Activated naive CD4-positive, alpha-beta T cell treated with anti-CD3 and anti-CD28 coated beads for 36 hours (primary cell): Measurements from ENCODE around the gene GPR21. TPM values are rescaled to one million over a fixed set of nuclear protein-coding genes. Genes with fewer than 3 reads are reported as not detected.

Experiments
- CTCF ChIA-PET: fragments of 350-600 bp; sonication (Branson Sonifier 250); formaldehyde crosslinking; loops from one replicate; lab custom pipeline; 2021; ENCODE audit warnings: antibody characterized with exemption; lab: Charles Lee
- DNase-seq: peaks from one replicate; pipeline ENCODE4 v3.0.0-alpha.2; 2020
- H3K27ac Mint-ChIP-seq: one replicate; pipeline ENCODE4 v1.8.0; 2021; ENCODE audit warnings: mild to moderate bottlenecking, mixed read lengths
- H3K27me3 Mint-ChIP-seq: one replicate; pipeline ENCODE4 v1.8.0; 2021; ENCODE audit warnings: low read depth, mixed read lengths
- H3K36me3 Mint-ChIP-seq: one replicate; pipeline ENCODE4 v1.8.0; 2021; ENCODE audit warnings: low read depth, mixed read lengths
- H3K4me1 Mint-ChIP-seq: one replicate; pipeline ENCODE4 v1.8.0; 2021; ENCODE audit warnings: low read depth, mixed read lengths
- H3K4me3 Mint-ChIP-seq: one replicate; pipeline ENCODE4 v1.8.0; 2021; ENCODE audit warnings: mild to moderate bottlenecking, moderate library complexity, mixed read lengths
- H3K9me3 Mint-ChIP-seq: one replicate; pipeline ENCODE4 v1.8.0; 2021; ENCODE audit warnings: mixed read lengths
- intact Hi-C: fragments of 100-400 bp; cut with micrococcal nuclease; formaldehyde crosslinking; loops from one replicate; pipeline ENCODE4 v1.15.1; 2023
- total RNA-seq, 2 experiments: library from RNA; stranded (reverse); gene quantifications; one replicate each; pipeline ENCODE4 v1.2.3, GENCODE V29; 2021

GPR21 gene
- total RNA-seq, 2 experiments from 2014 or later: 0.32 to 0.50 TPM

DNA sequence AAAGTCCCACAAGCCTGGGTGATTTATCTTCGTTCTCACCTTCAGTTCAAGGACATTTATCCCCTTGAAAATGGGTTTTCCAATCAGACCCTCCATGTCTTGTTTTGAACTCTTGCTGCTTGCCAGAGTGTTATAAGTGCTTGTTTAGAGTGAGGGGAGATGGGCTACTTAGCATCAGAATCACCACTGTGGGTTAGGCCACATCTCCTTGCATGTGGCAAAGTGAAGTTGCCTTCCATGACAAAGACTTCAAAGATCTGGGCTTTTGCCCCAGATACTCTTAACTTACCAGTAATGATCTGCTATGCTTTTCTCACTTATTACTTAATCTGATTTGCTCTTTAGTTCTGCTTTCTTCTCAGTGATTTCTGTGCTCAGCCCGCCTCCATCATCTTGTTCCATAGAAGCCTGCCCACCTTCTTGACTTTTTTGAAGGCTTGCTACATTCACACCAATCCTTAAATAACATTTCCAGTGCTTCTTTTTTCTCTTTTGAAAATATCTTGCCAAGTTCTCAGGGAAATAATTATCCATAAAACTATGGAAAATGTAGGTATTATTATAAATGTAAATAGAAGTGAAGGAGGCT, 39.0 kb downstream of the GPR21 start:
- CTCF ChIA-PET: interaction anchor here (1.1 kb wide), 1 partner anchor 277 kb away, joined by 3 read pairs; no protein-coding TSS in a partner anchor
- Mint-ChIP-seq H3K27ac (no peak overlapping the region), H3K4me3 (no peak overlapping the region), H3K27me3 (no peaks in the 10 kb centered on the region), H3K36me3 (peaks cover 10% of the 10 kb centered on the region), H3K4me1 (peaks cover 4% of the 10 kb centered on the region), H3K9me3 (no peaks in the 10 kb centered on the region)
- intact Hi-C loops: no loop called here
- no peak for DNase-seq

GRCh38 chr9:123073441-123073840, 40.0 kb downstream of the GPR21 start:
- Mint-ChIP-seq H3K9me3 (no peaks in the 10 kb centered on the region), H3K4me1 (peaks cover 4% of the 10 kb centered on the region), H3K27ac (no peak overlapping the region), H3K36me3 (peaks cover 10% of the 10 kb centered on the region), H3K27me3 (no peaks in the 10 kb centered on the region), H3K4me3 (no peak overlapping the region)
- DNase-seq: no peak
- intact Hi-C loops: no loop called here
- CTCF ChIA-PET: no interaction called here

GRCh38 chr9:123073991-123074422, 40.5 kb downstream of the GPR21 start:
- CTCF ChIA-PET: no interaction called here
- Mint-ChIP-seq H3K27ac (no peak overlapping the region), H3K27me3 (no peaks in the 10 kb centered on the region), H3K4me3 (no peak overlapping the region), H3K4me1 (peaks cover 3% of the 10 kb centered on the region), H3K9me3 (no peaks in the 10 kb centered on the region), H3K36me3 (peaks cover 14% of the 10 kb centered on the region)
- intact Hi-C loops: no loop called here
- DNase-seq: no peak

DNA sequence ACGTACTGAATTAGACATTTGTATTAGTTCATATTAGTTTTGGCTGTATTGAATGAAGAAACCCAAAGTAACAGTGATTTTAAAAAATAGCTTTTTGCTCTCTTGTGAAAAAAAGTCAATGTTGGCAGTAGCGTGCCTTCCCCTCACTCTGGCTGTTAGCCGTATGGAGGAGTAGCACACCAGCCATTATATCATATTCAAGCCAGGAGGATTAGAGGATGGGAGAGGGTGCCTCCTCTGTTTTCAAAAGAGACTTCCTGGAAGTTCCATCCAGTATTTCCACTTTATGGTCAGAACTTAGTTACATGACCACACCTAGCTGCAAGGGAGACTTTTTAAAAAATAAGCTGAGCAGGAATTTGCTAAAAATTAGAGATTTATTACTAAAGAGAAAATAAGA, 41.2 kb downstream of the GPR21 start:
- CTCF ChIA-PET: no interaction called here
- intact Hi-C loops: no loop called here

GRCh38 chr9:123080444-123080843, 47.0 kb downstream of the GPR21 start:
- H3K4me1 Mint-ChIP-seq: no peaks in the 10 kb centered on the region
- H3K27ac Mint-ChIP-seq: no peak overlapping the region
- no peaks in the 10 kb centered on the region for H3K9me3 Mint-ChIP-seq
- peaks cover 9% of the 10 kb centered on the region for H3K36me3 Mint-ChIP-seq
- CTCF ChIA-PET: interaction anchor here (1.0 to 4.2 kb wide), 4 partner anchors 10 to 609 kb away, joined by 3 to 35 read pairs (median 6); no protein-coding TSS in a partner anchor
- intact Hi-C loops: no loop called here
- no peak overlapping the region for H3K4me3 Mint-ChIP-seq
- no peak for DNase-seq
- H3K27me3 Mint-ChIP-seq: no peaks in the 10 kb centered on the region

More for the DNA sequence above, 41.2 kb downstream of the GPR21 start:
- H3K27me3 Mint-ChIP-seq: no peaks in the 10 kb centered on the region
- no peaks in the 10 kb centered on the region for H3K9me3 Mint-ChIP-seq
- no peak overlapping the region for H3K4me3 Mint-ChIP-seq
- peaks cover 3% of the 10 kb centered on the region for H3K4me1 Mint-ChIP-seq
- H3K27ac Mint-ChIP-seq: no peak overlapping the region
- no peak for DNase-seq
- H3K36me3 Mint-ChIP-seq: peaks cover 14% of the 10 kb centered on the region

- H3K27ac Mint-ChIP-seq: no peak overlapping the region
- no peak overlapping the region for H3K4me3 Mint-ChIP-seq
- peaks cover 9% of the 10 kb centered on the region for H3K36me3 Mint-ChIP-seq
- no peaks in the 10 kb centered on the region for H3K27me3 Mint-ChIP-seq
- intact Hi-C loops: loop anchor here (1.0 kb wide), 2 partner anchors 143 to 268 kb away; no protein-coding TSS in a partner anchor
- CTCF ChIA-PET: interaction anchor here (0.6 to 4.2 kb wide), 6 partner anchors 91 to 278 kb away, joined by 3 to 35 read pairs (median 3); no protein-coding TSS in a partner anchor
- peak; percentile 34 for DNase-seq
- no peaks in the 10 kb centered on the region for H3K4me1 Mint-ChIP-seq
- H3K9me3 Mint-ChIP-seq: no peaks in the 10 kb centered on the region
Measured at GRCh38 chr9:123081824-123082223, 48.4 kb downstream of the GPR21 start.

GRCh38 chr9:123083680-123084079, 50.2 kb downstream of the GPR21 start:
- CTCF ChIA-PET: interaction anchor here (1.1 to 4.2 kb wide), 2 partner anchors 265 to 266 kb away, joined by 5 to 35 read pairs; no protein-coding TSS in a partner anchor
- intact Hi-C loops: no loop called here
- Mint-ChIP-seq H3K27me3 (no peaks in the 10 kb centered on the region), H3K4me3 (no peak overlapping the region), H3K27ac (no peak overlapping the region), H3K9me3 (no peaks in the 10 kb centered on the region), H3K36me3 (peaks cover 8% of the 10 kb centered on the region), H3K4me1 (no peaks in the 10 kb centered on the region)
- no peak for DNase-seq

DNA sequence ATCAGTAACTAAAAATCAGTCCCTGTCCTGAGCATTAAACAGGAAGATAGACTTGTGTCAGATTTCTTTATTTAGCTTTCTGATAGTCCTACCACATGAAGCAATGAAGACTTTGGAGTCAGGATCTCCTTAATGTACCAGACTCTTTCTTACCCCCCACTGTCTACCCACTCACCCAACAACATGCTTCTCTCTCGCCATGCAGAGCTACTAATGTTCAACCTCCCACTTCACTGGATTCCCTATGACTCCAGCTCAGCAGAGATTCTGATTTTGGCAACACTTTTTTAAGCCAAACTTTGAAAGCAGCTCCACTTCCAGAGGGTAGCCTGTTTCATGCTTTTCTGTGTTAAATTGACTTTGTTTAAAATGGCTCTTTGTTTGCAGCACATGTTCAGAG, 50.8 kb downstream of the GPR21 start:
- CTCF ChIA-PET: interaction anchor here (1.1 kb wide), 1 partner anchor 266 kb away, joined by 5 read pairs; no protein-coding TSS in a partner anchor
- Mint-ChIP-seq H3K4me3 (no peak overlapping the region), H3K27ac (no peak overlapping the region), H3K4me1 (no peaks in the 10 kb centered on the region), H3K9me3 (no peaks in the 10 kb centered on the region), H3K27me3 (no peaks in the 10 kb centered on the region), H3K36me3 (peaks cover 6% of the 10 kb centered on the region)
- DNase-seq: no peak
- intact Hi-C loops: no loop called here

Other genes starting within 250 kb of the GPR21 start
- not detected for gene OR5C1, start 244.7 kb upstream of the GPR21 start, total RNA-seq
- gene OR1K1, start 233.5 kb upstream of the GPR21 start, total RNA-seq: not detected
- gene PDCL, start 205.1 kb upstream of the GPR21 start, total RNA-seq: 10 to 100 TPM; 19.5 to 19.6 TPM
- 10 to 100 TPM; 20.2 to 21.3 TPM for gene RC3H2, start 128.3 kb upstream of the GPR21 start, total RNA-seq
- 1 to 10 TPM; 7.7 to 8.0 TPM for gene ZBTB6, start 120.3 kb upstream of the GPR21 start, total RNA-seq
- gene ZBTB26, start 102.2 kb upstream of the GPR21 start, total RNA-seq: 1 to 10 TPM; 5.5 to 5.7 TPM
- gene RABGAP1, start 92.6 kb upstream of the GPR21 start, total RNA-seq: 10 to 100 TPM; 19.7 to 21.3 TPM
- gene STRBP, start 234.9 kb downstream of the GPR21 start, total RNA-seq: 10 to 100 TPM; 27.6 to 27.8 TPM